Measurements from ENCODE around the gene ADCY5.

The ADCY5 gene

DNA sequence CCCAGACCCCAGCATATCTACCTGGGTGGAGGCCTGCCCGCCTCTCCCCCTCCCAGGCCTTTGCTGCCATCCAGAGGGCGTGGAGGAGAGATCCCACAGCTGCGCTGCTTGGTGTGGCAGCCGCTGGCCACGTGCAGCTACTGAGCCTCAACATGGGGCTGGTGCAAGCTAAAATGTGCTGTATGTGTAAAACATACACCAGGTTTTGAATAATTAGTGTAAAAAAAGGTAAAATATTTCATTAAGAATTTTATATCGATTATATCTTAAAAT, 151.3 kb downstream of the ADCY5 start:
- peaks cover 24 to 61% of the 10 kb centered on the region in 2 donors for H3K27me3 Mint-ChIP-seq
- H3K36me3 Mint-ChIP-seq (ENCODE audit: insufficient read depth): no peaks in the 10 kb centered on the region
- no peak for DNase-seq
- H3K4me3 Mint-ChIP-seq: no peak overlapping the region
- H3K9me3 Mint-ChIP-seq: no peaks in the 10 kb centered on the region
- no peaks in the 10 kb centered on the region for H3K4me1 Mint-ChIP-seq (ENCODE audit: low read depth in 2 of 2)
- no peak for ATAC-seq (replicated peaks)
- H3K27ac Mint-ChIP-seq: no peak overlapping the region

DNA sequence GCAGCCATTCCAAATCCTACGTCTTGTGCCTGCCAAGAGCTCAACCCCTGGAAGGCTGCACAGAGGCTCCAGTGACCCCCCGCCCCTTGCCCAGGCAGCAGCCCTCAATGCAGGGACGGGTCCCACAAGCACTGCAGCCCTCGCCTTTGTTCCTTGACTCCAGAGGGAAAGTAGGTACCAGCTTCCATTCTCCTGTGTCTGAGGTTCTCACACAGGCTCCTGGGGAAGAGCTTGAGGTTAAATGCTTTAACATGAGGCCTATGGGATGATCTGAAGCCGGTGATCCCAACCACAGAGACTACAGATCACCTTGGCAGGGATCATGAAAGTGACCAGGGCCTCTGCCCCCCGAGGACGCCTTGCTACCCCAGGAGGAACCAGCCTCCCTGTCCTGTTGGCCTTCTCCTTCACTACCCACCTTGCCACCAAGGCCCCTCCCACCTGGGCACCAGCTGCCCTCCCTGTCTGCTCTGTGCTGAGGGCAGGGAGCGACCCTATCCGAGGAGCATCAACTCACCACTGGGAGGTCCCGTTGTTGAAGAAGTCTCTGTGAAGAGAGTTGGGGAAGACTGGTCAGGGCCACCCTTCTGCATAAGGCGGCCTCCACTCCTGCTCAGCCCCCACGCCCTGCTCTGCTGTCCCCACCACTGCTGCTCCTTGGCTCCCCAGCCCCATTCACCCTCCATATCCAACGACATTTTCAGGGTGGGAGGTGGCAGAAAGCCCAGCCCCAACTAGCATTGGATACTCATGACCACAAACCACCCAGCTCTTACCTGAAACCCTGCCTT, 151.9 kb downstream of the ADCY5 start:
- Mint-ChIP-seq H3K27ac (no peak overlapping the region), H3K9me3 (no peaks in the 10 kb centered on the region), H3K4me3 (no peak overlapping the region), H3K4me1 (ENCODE audit: low read depth in 2 of 2) (no peaks in the 10 kb centered on the region), H3K36me3 (ENCODE audit: insufficient read depth) (no peaks in the 10 kb centered on the region), H3K27me3 (peaks cover 24 to 57% of the 10 kb centered on the region in 2 donors)
- DNase-seq (no peak), ATAC-seq (replicated peaks) (no peak)

DNA sequence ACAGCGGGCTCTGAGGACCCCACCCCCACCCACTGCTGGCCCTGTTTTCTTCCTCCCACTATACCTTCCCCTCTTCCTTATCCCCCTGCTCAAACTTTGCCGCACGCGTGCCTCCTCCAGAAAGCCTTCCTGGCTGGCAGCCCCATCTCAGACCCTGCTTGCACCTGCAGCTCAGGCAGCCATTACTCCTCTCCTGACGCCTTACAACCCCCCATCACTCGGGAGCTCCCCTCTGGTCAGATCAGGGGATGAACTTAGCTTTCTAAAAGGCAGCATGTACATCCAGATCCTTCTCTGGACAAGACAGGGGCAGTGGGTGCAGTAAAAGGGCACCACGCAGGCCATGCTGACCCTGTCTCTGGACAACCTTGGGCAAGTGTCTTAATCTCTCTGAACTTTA, 152.6 kb downstream of the ADCY5 start:
- DNase-seq (no peak), ATAC-seq (replicated peaks) (no peak)
- Mint-ChIP-seq H3K9me3 (no peaks in the 10 kb centered on the region), H3K27me3 (peaks cover 24 to 59% of the 10 kb centered on the region in 2 donors), H3K4me1 (ENCODE audit: low read depth in 2 of 2) (no peaks in the 10 kb centered on the region), H3K36me3 (ENCODE audit: insufficient read depth) (no peaks in the 10 kb centered on the region), H3K27ac (no peak overlapping the region), H3K4me3 (no peak overlapping the region)

DNA sequence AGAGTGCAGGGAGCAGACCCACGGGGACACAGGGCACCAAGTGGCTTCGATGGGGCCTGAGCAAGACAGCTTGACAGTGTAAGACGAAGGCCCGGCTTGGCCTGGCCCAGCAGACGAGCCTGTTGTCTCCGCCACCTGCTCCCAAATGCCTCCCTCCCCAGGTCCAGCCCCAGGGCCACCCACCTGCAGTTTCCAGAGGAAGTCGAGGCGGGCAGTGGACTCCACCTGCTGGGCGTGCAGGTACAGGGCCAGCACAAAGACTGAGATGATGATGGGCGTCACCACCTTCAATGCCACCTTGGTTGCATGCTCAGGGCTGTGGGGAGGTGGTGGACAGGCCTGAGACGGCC, 153.0 kb downstream of the ADCY5 start:
- no peaks in the 10 kb centered on the region for H3K4me1 Mint-ChIP-seq (ENCODE audit: low read depth in 2 of 2)
- H3K27ac Mint-ChIP-seq: no peak overlapping the region
- no peaks in the 10 kb centered on the region for H3K9me3 Mint-ChIP-seq
- peaks cover 24 to 62% of the 10 kb centered on the region in 2 donors for H3K27me3 Mint-ChIP-seq
- no peak for DNase-seq
- H3K4me3 Mint-ChIP-seq: no peak overlapping the region
- no peaks in the 10 kb centered on the region for H3K36me3 Mint-ChIP-seq (ENCODE audit: insufficient read depth)
- no peak for ATAC-seq (replicated peaks)

DNA sequence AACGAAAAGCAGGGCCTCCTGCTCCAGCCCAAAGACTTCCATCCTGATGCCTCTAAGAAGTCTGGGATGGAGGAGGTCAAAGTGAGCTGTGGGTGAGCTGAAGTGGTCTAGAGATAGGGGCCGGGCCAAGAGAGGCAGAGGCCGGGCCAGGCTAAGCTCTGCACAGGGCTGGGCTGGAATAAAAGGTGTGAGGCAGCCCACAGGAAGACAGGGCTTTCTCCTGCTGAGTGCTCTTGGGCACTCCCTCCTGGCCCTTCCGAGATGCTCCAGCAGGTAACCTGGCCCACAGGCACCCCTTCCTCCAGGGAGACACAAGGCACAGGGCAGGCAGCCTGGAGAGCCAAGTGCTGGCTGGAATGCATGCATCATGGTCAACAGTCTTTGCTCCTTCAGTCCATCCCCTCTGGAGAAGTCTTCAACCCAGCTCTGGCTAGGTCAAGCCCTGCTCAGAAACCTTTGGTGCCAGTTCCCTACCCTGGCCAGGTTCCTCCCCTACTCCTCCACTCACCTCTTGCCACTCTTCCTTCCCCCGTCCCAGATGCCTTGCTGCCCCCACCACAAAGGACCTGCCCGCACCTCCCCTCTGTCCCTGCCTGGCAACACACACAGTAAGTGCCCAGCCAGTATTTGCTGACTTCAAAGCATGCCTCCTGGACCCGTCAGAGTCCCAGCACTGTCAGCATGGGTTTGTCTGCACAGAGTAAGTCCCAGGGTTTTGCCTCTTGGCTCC, 153.6 kb downstream of the ADCY5 start:
- Mint-ChIP-seq H3K4me3 (no peak overlapping the region), H3K27ac (no peak overlapping the region), H3K36me3 (ENCODE audit: insufficient read depth) (no peaks in the 10 kb centered on the region), H3K27me3 (peaks cover 25 to 68% of the 10 kb centered on the region in 2 donors), H3K9me3 (no peaks in the 10 kb centered on the region), H3K4me1 (ENCODE audit: low read depth in 2 of 2) (no peaks in the 10 kb centered on the region)
- ATAC-seq (replicated peaks): no peak
- DNase-seq: no peak

DNA sequence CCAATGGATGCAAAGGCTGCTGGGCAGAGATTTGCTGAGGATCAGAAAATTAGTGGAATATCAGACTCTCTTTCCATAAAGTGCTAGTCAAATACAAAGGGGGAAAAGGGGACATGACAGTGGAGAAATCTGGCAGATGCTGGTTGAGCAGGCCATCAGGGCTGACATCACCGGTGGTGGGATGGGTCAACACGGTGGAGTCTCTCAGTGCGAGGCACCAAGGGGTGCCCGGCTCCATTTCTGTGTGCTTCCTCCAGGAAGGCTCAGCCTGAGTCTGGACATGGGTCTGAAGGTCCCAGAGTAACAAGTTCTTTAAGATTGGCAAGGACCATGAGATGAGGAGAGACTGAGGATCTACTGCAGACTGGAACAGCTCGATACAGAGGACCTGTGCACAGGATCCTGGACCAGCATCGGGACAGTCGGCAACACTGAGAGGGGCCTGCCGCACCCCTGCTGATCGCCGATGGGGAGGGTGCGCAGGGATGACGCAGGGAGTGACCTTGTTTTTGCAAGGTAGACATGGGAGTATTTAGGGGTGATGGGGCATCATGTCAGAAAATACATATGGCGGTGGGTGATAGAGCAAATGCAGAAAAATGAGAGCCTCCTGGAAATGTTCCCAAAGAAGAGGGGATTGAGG, 154.5 kb downstream of the ADCY5 start:
- ATAC-seq (replicated peaks) (no peak), DNase-seq (no peak)
- H3K27me3 Mint-ChIP-seq: peaks cover 33 to 69% of the 10 kb centered on the region in 2 donors
- H3K4me3 Mint-ChIP-seq: no peak overlapping the region
- no peaks in the 10 kb centered on the region for H3K4me1 Mint-ChIP-seq (ENCODE audit: low read depth in 2 of 2)
- H3K36me3 Mint-ChIP-seq (ENCODE audit: insufficient read depth): no peaks in the 10 kb centered on the region
- H3K9me3 Mint-ChIP-seq: no peaks in the 10 kb centered on the region
- H3K27ac Mint-ChIP-seq: no peak overlapping the region

DNA sequence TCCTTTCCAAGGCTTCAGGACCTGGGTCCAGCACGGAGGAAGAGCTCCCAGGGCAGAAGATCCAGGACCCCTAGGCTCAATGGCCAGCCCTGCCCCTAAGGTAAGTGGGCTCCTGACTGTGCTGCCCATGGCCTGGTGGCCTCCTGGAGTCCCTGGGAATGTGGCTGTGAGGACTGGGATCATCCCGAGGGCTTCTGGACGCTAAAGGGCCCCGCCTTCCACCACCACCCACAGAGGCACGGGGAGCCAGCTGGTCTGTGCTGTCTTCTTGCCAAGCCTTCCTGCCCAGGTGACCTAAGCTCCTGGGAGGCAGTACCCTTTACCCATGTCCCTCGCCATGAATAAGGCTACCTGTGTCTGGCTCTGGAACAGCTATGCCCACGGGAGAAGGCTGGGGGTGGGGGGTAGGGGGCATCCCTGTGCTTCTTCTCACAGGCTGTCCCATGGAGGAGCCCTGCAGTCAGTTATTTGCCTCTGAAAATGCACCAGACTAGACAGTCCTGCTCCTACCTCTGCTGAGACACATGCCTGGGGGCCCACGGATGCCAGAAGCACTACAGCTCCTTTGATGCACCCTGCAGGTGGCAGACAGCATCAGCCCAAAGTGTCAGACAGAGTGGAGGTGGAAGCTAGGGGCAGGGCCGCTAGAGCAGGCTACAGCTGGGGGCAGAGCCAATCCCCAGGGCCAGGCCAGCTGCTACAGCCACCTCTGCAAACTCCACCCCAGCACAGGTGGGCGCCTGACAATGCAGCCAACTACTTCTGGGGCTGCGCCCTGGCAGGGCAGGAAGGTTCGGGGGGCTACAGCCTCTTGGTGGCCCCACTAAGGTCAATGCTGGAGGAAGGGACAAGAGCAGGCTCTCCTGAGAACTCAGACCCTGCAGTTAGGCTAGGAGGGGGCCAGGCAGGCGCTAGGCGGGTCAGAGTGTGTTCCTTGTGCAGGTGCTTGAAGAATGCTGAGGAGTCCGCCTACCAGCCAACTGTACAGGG, 156.3 kb downstream of the ADCY5 start:
- H3K36me3 Mint-ChIP-seq (ENCODE audit: insufficient read depth): no peaks in the 10 kb centered on the region
- DNase-seq (no peak), ATAC-seq (replicated peaks) (no peak)
- peaks cover 33 to 66% of the 10 kb centered on the region in 2 donors for H3K27me3 Mint-ChIP-seq
- H3K27ac Mint-ChIP-seq: no peak overlapping the region
- H3K4me1 Mint-ChIP-seq (ENCODE audit: low read depth in 2 of 2): no peaks in the 10 kb centered on the region
- no peaks in the 10 kb centered on the region for H3K9me3 Mint-ChIP-seq
- H3K4me3 Mint-ChIP-seq: no peak overlapping the region

DNA sequence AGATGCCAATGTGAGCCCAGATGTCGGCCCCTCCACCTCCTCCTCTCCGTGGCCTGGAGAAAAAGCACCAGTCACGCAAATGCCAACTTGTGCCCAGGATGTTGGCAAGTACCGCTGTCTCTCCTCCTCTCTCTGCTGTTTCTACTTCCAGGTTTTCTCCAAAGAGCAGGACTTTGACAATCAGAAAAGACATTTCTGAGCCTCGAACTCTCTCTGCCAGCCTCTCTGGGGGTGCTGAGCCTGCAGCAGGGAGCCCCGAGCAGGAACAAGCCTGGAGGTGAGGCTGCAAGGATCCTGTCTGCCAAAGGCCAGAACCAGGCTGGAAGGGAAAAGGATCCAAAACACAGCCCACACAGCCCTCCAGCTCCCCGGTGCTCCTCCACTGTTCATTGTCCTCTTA, 157.5 kb downstream of the ADCY5 start:
- DNase-seq: no peak
- H3K27me3 Mint-ChIP-seq: peaks cover 37 to 56% of the 10 kb centered on the region in 2 donors
- H3K4me1 Mint-ChIP-seq (ENCODE audit: low read depth in 2 of 2): no peaks in the 10 kb centered on the region
- no peak overlapping the region for H3K4me3 Mint-ChIP-seq
- H3K27ac Mint-ChIP-seq: no peak overlapping the region
- ATAC-seq (replicated peaks): no peak
- H3K36me3 Mint-ChIP-seq (ENCODE audit: insufficient read depth): no peaks in the 10 kb centered on the region
- peaks cover 0 to 2% of the 10 kb centered on the region in 2 donors for H3K9me3 Mint-ChIP-seq

DNA sequence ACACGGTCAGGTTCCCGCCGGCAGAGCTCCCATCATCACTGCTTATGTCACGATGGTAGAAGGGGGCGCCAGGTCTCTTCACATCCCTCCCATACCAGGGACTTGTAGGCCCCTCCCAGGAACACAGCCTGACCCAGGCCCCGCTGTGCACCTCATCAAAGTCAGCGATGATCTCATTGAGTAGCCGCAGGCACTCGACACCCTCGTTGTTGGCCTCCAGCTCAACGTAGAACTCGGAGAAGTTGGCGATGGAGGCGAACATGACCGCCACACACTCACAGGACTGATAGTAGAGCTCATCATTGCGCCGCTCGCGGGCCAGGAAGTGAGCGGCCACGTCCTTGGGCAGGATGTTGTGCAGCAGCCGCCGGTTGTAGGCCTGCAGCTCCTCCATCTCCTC, 157.9 kb downstream of the ADCY5 start:
- no peak for ATAC-seq (replicated peaks)
- H3K4me3 Mint-ChIP-seq: no peak overlapping the region
- H3K36me3 Mint-ChIP-seq (ENCODE audit: insufficient read depth): no peaks in the 10 kb centered on the region
- peaks cover 33 to 51% of the 10 kb centered on the region in 2 donors for H3K27me3 Mint-ChIP-seq
- DNase-seq: no peak
- H3K27ac Mint-ChIP-seq: no peak overlapping the region
- no peaks in the 10 kb centered on the region for H3K4me1 Mint-ChIP-seq (ENCODE audit: low read depth in 2 of 2)
- H3K9me3 Mint-ChIP-seq: peaks cover 0 to 2% of the 10 kb centered on the region in 2 donors

DNA sequence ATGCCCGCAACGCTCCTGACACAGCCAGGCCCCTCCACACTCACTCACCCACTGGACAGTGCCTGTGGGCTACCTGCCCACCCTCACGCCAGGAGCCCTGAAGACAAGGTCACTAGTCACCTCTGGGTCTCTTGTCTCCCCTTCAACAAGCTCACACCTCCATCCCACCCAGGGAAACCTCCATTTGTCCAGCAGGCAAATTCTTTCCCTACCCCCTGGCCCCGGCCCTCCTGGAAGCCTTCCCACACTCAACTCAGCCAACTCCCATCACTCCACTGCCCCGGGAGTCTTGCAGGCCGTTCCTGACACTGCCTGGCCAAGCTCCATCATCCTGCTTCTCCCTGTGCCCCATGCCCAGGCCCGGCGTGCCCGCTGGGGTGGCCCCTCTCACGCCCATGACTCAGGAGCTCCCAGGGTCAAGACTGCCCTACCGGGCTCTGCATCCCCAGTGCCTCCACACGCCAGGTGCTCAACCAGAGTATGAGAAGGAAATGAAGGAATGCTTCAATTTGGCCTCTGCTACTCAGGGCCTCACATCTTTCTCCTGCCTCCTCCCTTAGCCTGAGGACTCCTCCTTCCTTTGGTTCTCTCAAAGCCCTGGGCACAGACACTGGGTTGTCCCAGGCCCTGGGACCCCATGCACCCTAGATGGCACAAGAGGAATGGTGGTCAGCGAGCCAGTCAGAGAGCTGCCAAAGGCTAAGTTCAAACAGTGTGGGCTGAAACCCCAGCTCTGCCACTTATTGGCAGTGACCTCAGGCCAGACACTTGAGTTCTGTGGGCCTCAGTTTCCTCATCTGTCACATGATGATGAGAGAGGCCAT, 158.6 kb downstream of the ADCY5 start:
- no peak for ATAC-seq (replicated peaks)
- Mint-ChIP-seq H3K4me3 (no peak overlapping the region), H3K27ac (no peak overlapping the region)

DNA sequence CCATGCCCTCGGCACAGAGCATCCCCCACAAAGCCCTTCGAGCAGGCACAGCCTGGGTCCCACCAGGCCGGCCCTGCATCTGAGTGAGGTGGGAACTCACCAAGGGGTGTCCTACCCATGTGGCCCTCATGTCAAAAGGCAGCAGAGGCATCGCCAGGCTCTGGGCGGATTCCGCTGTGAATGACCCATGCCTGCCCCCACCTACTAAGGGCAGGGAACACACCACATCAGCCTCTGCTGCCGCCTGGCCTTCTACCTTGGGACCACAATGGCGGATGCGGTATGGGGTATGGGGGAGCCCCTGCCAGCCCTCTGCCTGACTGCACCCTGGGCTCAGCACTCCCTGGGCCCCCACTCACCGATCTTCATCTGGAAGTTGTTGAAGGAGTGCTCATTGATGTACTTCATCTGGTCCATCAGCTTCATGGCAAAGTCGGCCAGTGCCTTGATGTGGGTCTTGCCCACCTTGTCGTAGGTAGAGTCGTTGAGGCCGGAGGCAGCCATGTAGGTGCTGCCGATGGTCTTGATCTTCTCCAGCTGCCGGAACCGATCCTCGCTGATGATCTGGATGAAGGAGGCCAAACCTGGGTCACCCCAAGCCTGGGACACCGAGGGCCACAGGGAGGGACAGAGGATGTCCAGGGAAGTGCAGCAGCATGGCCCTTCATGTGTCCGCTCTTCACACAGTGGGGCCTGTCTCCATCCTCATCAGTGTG, 159.3 kb downstream of the ADCY5 start:
- H3K4me3 Mint-ChIP-seq: no peak overlapping the region
- ATAC-seq (replicated peaks) (no peak), DNase-seq (no peak)
- H3K4me1 Mint-ChIP-seq (ENCODE audit: low read depth in 2 of 2): no peaks in the 10 kb centered on the region
- peaks cover 23 to 37% of the 10 kb centered on the region in 2 donors for H3K27me3 Mint-ChIP-seq
- H3K27ac Mint-ChIP-seq: no peak overlapping the region
- no peaks in the 10 kb centered on the region for H3K36me3 Mint-ChIP-seq (ENCODE audit: insufficient read depth)
- H3K9me3 Mint-ChIP-seq: peaks cover 0 to 2% of the 10 kb centered on the region in 2 donors

More for the DNA sequence above, 158.6 kb downstream of the ADCY5 start:
- Mint-ChIP-seq H3K36me3 (ENCODE audit: insufficient read depth) (no peaks in the 10 kb centered on the region), H3K4me1 (ENCODE audit: low read depth in 2 of 2) (no peaks in the 10 kb centered on the region), H3K9me3 (peaks cover 0 to 2% of the 10 kb centered on the region in 2 donors), H3K27me3 (peaks cover 27 to 45% of the 10 kb centered on the region in 2 donors)
- no peak for DNase-seq

DNA sequence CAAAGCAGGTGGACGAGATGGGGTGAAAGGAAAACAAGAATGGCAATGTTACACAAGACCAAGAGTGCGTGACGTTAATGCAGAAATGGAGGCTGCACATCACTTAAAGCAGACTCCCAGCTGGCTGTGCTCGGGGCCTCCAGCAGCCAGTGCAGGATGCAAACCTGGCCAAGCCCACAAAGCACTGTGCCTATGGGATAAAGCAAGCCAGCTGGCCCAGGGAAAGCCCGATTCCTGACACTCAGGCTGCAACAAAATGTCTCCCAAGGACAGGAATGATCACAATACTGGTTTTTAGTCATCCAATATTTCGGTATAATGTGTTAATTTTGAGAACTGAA, 161.0 kb downstream of the ADCY5 start:
- DNase-seq: no peak
- H3K4me1 Mint-ChIP-seq (ENCODE audit: low read depth in 2 of 2): no peaks in the 10 kb centered on the region
- peaks cover 0 to 2% of the 10 kb centered on the region in 2 donors for H3K9me3 Mint-ChIP-seq
- H3K27me3 Mint-ChIP-seq: peaks cover 15 to 21% of the 10 kb centered on the region in 2 donors
- no peaks in the 10 kb centered on the region for H3K36me3 Mint-ChIP-seq (ENCODE audit: insufficient read depth)
- no peak for ATAC-seq (replicated peaks)
- H3K27ac Mint-ChIP-seq: no peak overlapping the region
- no peak overlapping the region for H3K4me3 Mint-ChIP-seq

Measured in effector memory CD8-positive, alpha-beta T cell (primary cell).